H1 (cell line): ENCODE results near the gene SGMS1. TPM values are rescaled to one million over a fixed set of nuclear protein-coding genes. Genes with fewer than 3 reads are reported as not detected.

Source experiments
- CTCF ChIA-PET: fragments of 300-600 bp; sonication (Branson Sonifier 250); formaldehyde crosslinking; loops from one replicate; lab custom pipeline; 2021; ENCODE audit not compliant: partially characterized antibody; lab: Charles Lee
- POLR2A ChIA-PET: fragments of 300-600 bp; sonication (Branson Sonifier 250); formaldehyde crosslinking; loops from one replicate; lab custom pipeline; 2021; ENCODE audit warnings: inconsistent platforms; ENCODE audit not compliant: partially characterized antibody; lab: Charles Lee
- DNase-seq, 2 experiments: peaks; one replicate each; pipeline versions ENCODE4 v3.0.0 to v3.0.0-alpha.2; 2010 to 2022; ENCODE audit warnings: low spot score in 2 of 2, low read depth in 1 of 2, mixed read lengths in 1 of 2
- FAIRE-seq: peaks from 2 replicates; lab custom pipeline; 2011; peaks lifted over from hg19 to GRCh38; lab: Jason Lieb, UNC
- H2AFZ ChIP-seq: 2 replicates; pipeline ENCODE4 v1.8.1; 2012; ENCODE audit warnings: low read length, inconsistent platforms
- H2AK5ac ChIP-seq: 2 replicates; pipeline ENCODE4 v1.6.1; 2013; ENCODE audit warnings: low read depth, low read length
- H2BK120ac ChIP-seq: replicated peaks from 2 replicates; pipeline ENCODE3; 2013; ENCODE audit warnings: low read depth, low read length, inconsistent platforms
- H2BK12ac ChIP-seq: 2 replicates; pipeline ENCODE4 v1.6.1; 2013; ENCODE audit warnings: low read depth, low read length
- H2BK15ac ChIP-seq: 2 replicates; pipeline ENCODE4 v1.6.1; 2013; ENCODE audit warnings: low read length
- H2BK20ac ChIP-seq: 2 replicates; pipeline ENCODE4 v1.6.1; 2013; ENCODE audit warnings: low read length
- H2BK5ac ChIP-seq: 2 replicates; pipeline ENCODE4 v1.6.1; 2013; ENCODE audit warnings: low read depth, low read length
- H3K14ac ChIP-seq: 2 replicates; pipeline ENCODE4 v1.6.1; 2013; ENCODE audit warnings: inconsistent platforms; ENCODE audit not compliant: insufficient read length
- H3K18ac ChIP-seq: 2 replicates; pipeline ENCODE4 v1.6.1; 2013; ENCODE audit warnings: low read length; ENCODE audit errors: extremely low read depth
- H3K23ac ChIP-seq: 2 replicates; pipeline ENCODE4 v1.6.1; 2013; ENCODE audit warnings: inconsistent platforms; ENCODE audit not compliant: insufficient read length
- H3K23me2 ChIP-seq: 2 replicates; pipeline ENCODE4 v1.6.1; 2013; ENCODE audit warnings: low read depth, low read length
- H3K27ac ChIP-seq: 2 replicates; pipeline ENCODE4 v1.6.1; 2011; ENCODE audit warnings: low read depth, low read length, inconsistent platforms
- H3K27me3 ChIP-seq, 4 experiments: replicated peaks in 1 of 4; 1 replicate in 1 of 4; 2 replicates in 3 of 4; pipeline versions ENCODE4 v1.6.1 to v1.8.1; 2011 to 2013; ENCODE audit warnings: low read length in 3 of 4, mild to moderate bottlenecking in 3 of 4, inconsistent platforms in 2 of 4, mixed read lengths in 2 of 4, moderate library complexity in 1 of 4; ENCODE audit not compliant: control insufficient read depth in 3 of 4, insufficient read depth in 3 of 4; ENCODE audit errors: extremely low read depth in 1 of 4
- H3K36me3 ChIP-seq, 4 experiments: 2 replicates each; pipeline versions ENCODE4 v1.6.1 to v1.8.1; 2011 to 2013; ENCODE audit warnings: mild to moderate bottlenecking in 4 of 4, low read length in 3 of 4, moderate library complexity in 2 of 4, control low read depth in 1 of 4, inconsistent platforms in 1 of 4; ENCODE audit not compliant: insufficient read depth in 4 of 4, control insufficient read depth in 2 of 4
- H3K4ac ChIP-seq: replicated peaks from 2 replicates; pipeline ENCODE3; 2013; ENCODE audit warnings: low read length, low read depth, mixed read lengths, inconsistent platforms; ENCODE audit not compliant: insufficient read length
- H3K4me1 ChIP-seq, 4 experiments: replicated peaks in 1 of 4; 1 replicate in 1 of 4; 2 replicates in 3 of 4; pipeline versions ENCODE4 v1.6.1 to v1.8.1; 2011 to 2013; ENCODE audit warnings: low read length in 3 of 4, inconsistent platforms in 2 of 4, mixed read lengths in 1 of 4; ENCODE audit not compliant: insufficient read depth in 4 of 4, control insufficient read depth in 3 of 4
- H3K4me2 ChIP-seq, 2 experiments: 2 replicates each; pipeline versions ENCODE4 v1.6.1 to v1.8.1; 2011 to 2013; ENCODE audit warnings: low read depth in 2 of 2, low read length in 2 of 2, control low read depth in 1 of 2, inconsistent platforms in 1 of 2, mild to moderate bottlenecking in 1 of 2; ENCODE audit not compliant: insufficient read depth in 1 of 2
- H3K4me3 ChIP-seq, 4 experiments: fragments of 200-600, 300-600 bp in 1 of 4; sonication (generic), shearing (Covaris generic), sonication (Bioruptor Twin) in 1 of 4; 2 replicates each; pipeline versions ENCODE4 v1.5.1 to v1.8.1; 2011 to 2016; ENCODE audit warnings: low read length in 4 of 4, low read depth in 3 of 4, control low read depth in 2 of 4, inconsistent platforms in 2 of 4, mild to moderate bottlenecking in 2 of 4, mixed read lengths in 1 of 4, moderate library complexity in 1 of 4; ENCODE audit not compliant: insufficient read depth in 2 of 4; ENCODE audit errors: extremely low read depth in 1 of 4
- H3K56ac ChIP-seq: replicated peaks from 2 replicates; pipeline ENCODE3; 2013; ENCODE audit warnings: low read depth, mild to moderate bottlenecking, mixed read lengths, low read length, inconsistent platforms; ENCODE audit not compliant: insufficient read length
- H3K79me1 ChIP-seq: 2 replicates; pipeline ENCODE4 v1.6.1; 2013; ENCODE audit warnings: low read depth, low read length, control low read depth
- H3K79me2 ChIP-seq, 2 experiments: 2 replicates each; pipeline versions ENCODE4 v1.6.1 to v1.8.1; 2012 to 2013; ENCODE audit warnings: low read length in 2 of 2, mild to moderate bottlenecking in 2 of 2, inconsistent platforms in 1 of 2; ENCODE audit not compliant: insufficient read depth in 2 of 2, control insufficient read depth in 1 of 2
- H3K9ac ChIP-seq, 4 experiments: replicated peaks in 1 of 4; 1 replicate in 1 of 4; 2 replicates in 3 of 4; pipeline versions ENCODE4 v1.6.1 to v1.8.1; 2011 to 2013; ENCODE audit warnings: low read depth in 3 of 4, low read length in 3 of 4, control low read depth in 2 of 4, mild to moderate bottlenecking in 2 of 4, moderate library complexity in 2 of 4, inconsistent platforms in 1 of 4; ENCODE audit errors: extremely low read depth in 1 of 4
- H3K9me3 ChIP-seq, 2 experiments: 2 replicates each; pipeline versions ENCODE4 v1.6.1 to v1.8.1; 2012 to 2013; ENCODE audit warnings: mild to moderate bottlenecking in 2 of 2, moderate library complexity in 2 of 2, control low read depth in 1 of 2, inconsistent platforms in 1 of 2, low read depth in 1 of 2, low read length in 1 of 2, mixed read lengths in 1 of 2; ENCODE audit not compliant: insufficient read depth in 2 of 2
- H4K20me1 ChIP-seq, 2 experiments: replicated peaks in 1 of 2; 2 replicates each; pipeline versions ENCODE3 to v1.8.1; 2011 to 2013; ENCODE audit warnings: inconsistent platforms in 2 of 2, low read length in 2 of 2, mild to moderate bottlenecking in 1 of 2; ENCODE audit not compliant: insufficient read depth in 2 of 2, control insufficient read depth in 1 of 2
- H4K5ac ChIP-seq: 2 replicates; pipeline ENCODE4 v1.6.1; 2013; ENCODE audit warnings: low read length, low read depth, mixed read lengths, inconsistent platforms; ENCODE audit not compliant: insufficient read length
- H4K8ac ChIP-seq: 2 replicates; pipeline ENCODE4 v1.8.0; 2013; ENCODE audit warnings: mild to moderate bottlenecking, moderate library complexity, low read length, inconsistent platforms; ENCODE audit not compliant: insufficient read depth; ENCODE audit errors: extremely low read depth
- H4K91ac ChIP-seq: replicated peaks from 2 replicates; pipeline ENCODE3; 2013; ENCODE audit warnings: low read length, mixed read lengths, inconsistent platforms; ENCODE audit not compliant: insufficient read length
- ASH2L ChIP-seq: fragments of 200-600, 300-600 bp; sonication (generic); IDR thresholded peaks from one replicate; pipeline ENCODE4 v1.7.1; 2017; ENCODE audit warnings: low read length
- BCL11A ChIP-seq, 2 experiments: IDR thresholded peaks; one replicate each; pipeline ENCODE4 v1.6.1; 2011; ENCODE audit warnings: low read depth in 2 of 2, low read length in 2 of 2, mild to moderate bottlenecking in 2 of 2
- BRCA1 ChIP-seq: IDR thresholded peaks from 2 replicates; pipeline ENCODE4 v1.6.1; 2012; ENCODE audit warnings: low read depth, low read length, improper control_type of control experiment
- GABPA ChIP-seq: IDR thresholded peaks from 2 replicates; pipeline ENCODE4 v1.6.1; 2011; ENCODE audit warnings: mild to moderate bottlenecking, low read length, moderate library complexity, borderline replicate concordance; ENCODE audit not compliant: insufficient read depth
- GTF2F1 ChIP-seq: IDR thresholded peaks from 2 replicates; pipeline ENCODE4 v1.6.1; 2012; ENCODE audit warnings: low read depth, low read length, improper control_type of control experiment, borderline replicate concordance
- HDAC2 ChIP-seq, 2 experiments: fragments of 300-600 bp in 1 of 2; sonication (generic) in 1 of 2; IDR thresholded peaks; 2 replicates each; pipeline ENCODE4 v1.6.1; 2011 to 2012; ENCODE audit warnings: low read depth in 2 of 2, low read length in 2 of 2, mild to moderate bottlenecking in 2 of 2, moderate library complexity in 2 of 2, borderline replicate concordance in 1 of 2, inconsistent platforms in 1 of 2
- KDM5A ChIP-seq: fragments of 200-600 bp; IDR thresholded peaks from 2 replicates; pipeline ENCODE4 v1.7.1; 2012; ENCODE audit warnings: mild to moderate bottlenecking, low read length, inconsistent platforms, mixed read lengths
- NRF1 ChIP-seq: IDR thresholded peaks from 2 replicates; pipeline ENCODE4 v1.6.1; 2011; ENCODE audit warnings: mild to moderate bottlenecking, low read depth, low read length, improper control_type of control experiment
- RAD21 ChIP-seq, 2 experiments: IDR thresholded peaks in 1 of 2; conservative IDR thresholded peaks in 1 of 2; 2 replicates each; pipeline ENCODE4 v1.6.1; 2011; ENCODE audit warnings: low read depth in 2 of 2, low read length in 2 of 2, improper control_type of control experiment in 1 of 2, inconsistent platforms in 1 of 2, mild to moderate bottlenecking in 1 of 2, moderate library complexity in 1 of 2
- SIRT6 ChIP-seq: IDR thresholded peaks from one replicate; pipeline ENCODE4 v1.7.1; 2012; ENCODE audit warnings: low read length, inconsistent platforms
- TAF1 ChIP-seq: IDR thresholded peaks from 2 replicates; pipeline ENCODE4 v1.6.1; 2011; ENCODE audit warnings: mild to moderate bottlenecking, low read depth, low read length
- TAF7 ChIP-seq: optimal IDR thresholded peaks from 2 replicates; pipeline ENCODE3; 2011; ENCODE audit warnings: low read depth, mild to moderate bottlenecking, inconsistent platforms, low read length, moderate library complexity, borderline replicate concordance
- WGBS, 2 experiments: shearing (Covaris generic) in 1 of 2; methylation state at CpG; one replicate each; pipeline versions ENCODE4 v1.1.6 to v1.1.7; 2013 to 2015; ENCODE audit warnings: low lambda C conversion rate in 2 of 2, mixed read lengths in 2 of 2, inconsistent platforms in 1 of 2, low coverage in 1 of 2, missing lambda C conversion rate in 1 of 2; ENCODE audit not compliant: insufficient replicate concordance in 2 of 2, insufficient coverage in 1 of 2, insufficient read length in 1 of 2; ENCODE audit errors: extremely low coverage in 1 of 2, missing lambda C conversion rate in 1 of 2; 5-methylcytosine and 5-hydroxymethylcytosine counted together
- polyA plus RNA-seq, 7 experiments: library from polyadenylated mRNA; depleted of rRNA in 3 of 7; stranded (reverse) in 5 of 7; unstranded in 2 of 7; fragments of >200 nt in 5 of 7; fragments of 200-250 nt in 2 of 7; gene quantifications; 1 replicate in 5 of 7; 2 replicates in 1 of 7; 4 replicates in 1 of 7; pipeline versions ENCODE4 v1.2.1 to v1.2.3, GENCODE V29; 2011 to 2013; ENCODE audit warnings: missing spikeins in 2 of 7, mixed read lengths in 2 of 7
- total RNA-seq: library from RNA; stranded (reverse); fragmentation: NEBNext Ultra II Directional; extraction: Animal tissue kit (Norgen Biotek cat#: 25700); gene quantifications from 2 replicates; pipeline ENCODE4 v1.2.1, GENCODE V29; 2021

SGMS1 gene
- total and polyA plus RNA-seq, 2 of the 8 experiments (the other 6 are each of a cell fraction or from before 2014, with no cell fraction given) = 6.0 to 15.6 TPM

DNA sequence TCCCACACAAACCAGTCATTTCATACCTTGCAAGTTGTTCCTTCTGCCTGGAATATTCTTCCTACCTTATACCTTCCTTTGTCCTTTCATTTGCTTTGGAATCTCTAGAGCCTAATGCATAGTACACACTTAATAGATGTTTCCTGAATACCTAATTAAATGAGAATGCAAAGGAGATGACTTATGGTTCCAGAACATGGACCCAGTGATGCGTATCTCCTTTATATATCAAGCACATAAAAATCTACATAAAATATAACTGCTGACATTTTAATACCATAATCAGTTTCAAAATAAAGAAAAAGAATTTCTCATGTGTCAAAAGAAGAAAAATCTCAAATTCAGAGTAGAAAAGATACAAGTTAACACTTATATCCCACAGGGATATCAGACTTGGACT lies 261.8 kb downstream of the SGMS1 start:
- Histone ChIP-seq H4K20me1 (no peaks in the 10 kb centered on the region), H3K79me1 (no peaks in the 10 kb centered on the region), H3K14ac (no peak overlapping the region), H3K79me2 (no peaks in the 10 kb centered on the region), H3K18ac (no peak overlapping the region), H2BK12ac (no peak overlapping the region), H2BK120ac (no peak overlapping the region), H2BK20ac (no peak overlapping the region), H4K91ac (no peak overlapping the region), H3K4me2 (no peak overlapping the region), H3K23me2 (no peaks in the 10 kb centered on the region), H4K8ac (no peak overlapping the region), H3K23ac (no peak overlapping the region), H3K9me3 (no peaks in the 10 kb centered on the region), H3K4me3 (no peak overlapping the region), H3K4ac (no peak overlapping the region), H2AFZ (no peak overlapping the region), H4K5ac (no peak overlapping the region), H2AK5ac (no peak overlapping the region), H3K27me3 (no peaks in the 10 kb centered on the region), H3K4me1 (peaks cover 0 to 2% (median 0%) of the 10 kb centered on the region in 4 experiments; a peak in 1 of 7 replicates), H2BK5ac (no peak overlapping the region), H3K56ac (no peak overlapping the region), H3K9ac (no peak overlapping the region), H2BK15ac (no peak overlapping the region), H3K36me3 (no peaks in the 10 kb centered on the region), H3K27ac (no peak overlapping the region)
- DNase-seq (no peak), FAIRE-seq (no peak)
- ChIA-PET POLR2A (no interaction called here), CTCF (interaction anchor here (1.6 kb wide), 1 partner anchor 10 kb away, joined by 3 read pairs; no protein-coding TSS in a partner anchor)
- 85% methylated on average over 1 of the region's 1 CpG; no CpG with 5 or more reads in 1 of the 2 experiments for WGBS, 2 experiments
- TF ChIP-seq KDM5A = no peak
- no peak for TF ChIP-seq BCL11A (IDR thresholded peaks at IDR 0.05; ENCODE audit: low read depth in 2 of 2, low read length in 2 of 2)
- no peak for TF ChIP-seq GTF2F1
- TF ChIP-seq NRF1 = no peak
- no peak for TF ChIP-seq HDAC2 (IDR thresholded peaks at IDR 0.05; ENCODE audit: borderline replicate concordance in 1 of 2, low read depth in 2 of 2, low read length in 2 of 2)
- no peak for TF ChIP-seq SIRT6
- no peak for TF ChIP-seq ASH2L
- no peak for TF ChIP-seq TAF1
- no peak for TF ChIP-seq RAD21 (IDR thresholded peaks at IDR 0.05 in 1 of 2, conservative IDR thresholded peaks at IDR 0.05 in 1 of 2; ENCODE audit: low read depth in 2 of 2, low read length in 2 of 2)
- TF ChIP-seq TAF7 = no peak
- no peak for TF ChIP-seq BRCA1
- no peak for TF ChIP-seq GABPA
